Testis (tissue), 3 donors: ENCODE measurements around the gene TMEM87B. TPM values are rescaled to one million over a fixed set of nuclear protein-coding genes. Genes with fewer than 3 reads are reported as not detected.
A peak's percentile ranks its signal among the peaks of the same experiment; 100 is the strongest.

Source experiments
- DNase-seq: peaks from one replicate; pipeline ENCODE4 v3.0.0-alpha.2; 2019
- H3K27ac ChIP-seq, 2 donors: fragments of 200-600 bp; sonication (generic); one replicate each; pipeline ENCODE4 v1.5.1; 2019
- H3K27me3 ChIP-seq: fragments of 200-600 bp; sonication (generic); one replicate; pipeline ENCODE4 v1.5.1; 2019
- H3K36me3 ChIP-seq: fragments of 200-600 bp; sonication (generic); one replicate; pipeline ENCODE4 v1.5.1; 2017; ENCODE audit warnings: low read depth; ENCODE audit errors: missing control alignments
- H3K4me1 ChIP-seq: fragments of 200-600 bp; sonication (generic); one replicate; pipeline ENCODE4 v1.5.1; 2019
- H3K4me3 ChIP-seq, 2 donors: fragments of 200-600 bp; sonication (generic); one replicate each; pipeline ENCODE4 v1.5.1; 2017 to 2019
- H3K9me3 ChIP-seq: fragments of 200-600 bp; sonication (generic); one replicate; pipeline ENCODE4 v1.5.1; 2017
- POLR2A ChIP-seq: fragments of 450-650 bp; IDR thresholded peaks from one replicate; pipeline ENCODE4 v1.6.1; 2017; ENCODE audit warnings: antibody characterized with exemption, mild to moderate bottlenecking, moderate library complexity
- WGBS, 2 donors: methylation state at CpG; one replicate each; pipeline ENCODE4 v1.1.5; 2018; 5-methylcytosine and 5-hydroxymethylcytosine counted together
- intact Hi-C: fragments of 100-400 bp; cut with DNase I; formaldehyde crosslinking; loops from one replicate; pipeline ENCODE4 v1.15.1; 2023; ENCODE audit warnings: low total_unique reads
- polyA plus RNA-seq: library from polyadenylated mRNA; stranded (reverse); fragments of 350-450 nt; fragmentation: Illumina TruSeq; extraction: RNeasy Lipid Tissue Mini Kit (QIAGEN cat#74804); gene quantifications from one replicate; pipeline ENCODE4 v1.2.3, GENCODE V29; 2014; ENCODE audit warnings: low read depth, low replicate concordance; ENCODE audit not compliant: insufficient read depth
- total RNA-seq, 2 donors: library from RNA; depleted of rRNA; stranded (reverse); fragments of >200 nt; gene quantifications; one replicate each; pipeline ENCODE4 v1.2.3, GENCODE V29; 2016
- TF ChIP-seq, protein P1 (sequence below), 3 experiments: fragments of 450-650 bp in 2 of 3; fragments of 200-600 bp in 1 of 3; sonication (generic) in 1 of 3; IDR thresholded peaks; one replicate each; pipeline ENCODE4 v1.5.1; 2016 to 2019; ENCODE audit warnings: antibody characterized with exemption in 3 of 3, mild to moderate bottlenecking in 2 of 3, moderate library complexity in 1 of 3

TMEM87B gene
- total and polyA plus RNA-seq, 3 donors from 2014 or later: 12.9 to 22.6 (median 13.2) TPM

DNA sequence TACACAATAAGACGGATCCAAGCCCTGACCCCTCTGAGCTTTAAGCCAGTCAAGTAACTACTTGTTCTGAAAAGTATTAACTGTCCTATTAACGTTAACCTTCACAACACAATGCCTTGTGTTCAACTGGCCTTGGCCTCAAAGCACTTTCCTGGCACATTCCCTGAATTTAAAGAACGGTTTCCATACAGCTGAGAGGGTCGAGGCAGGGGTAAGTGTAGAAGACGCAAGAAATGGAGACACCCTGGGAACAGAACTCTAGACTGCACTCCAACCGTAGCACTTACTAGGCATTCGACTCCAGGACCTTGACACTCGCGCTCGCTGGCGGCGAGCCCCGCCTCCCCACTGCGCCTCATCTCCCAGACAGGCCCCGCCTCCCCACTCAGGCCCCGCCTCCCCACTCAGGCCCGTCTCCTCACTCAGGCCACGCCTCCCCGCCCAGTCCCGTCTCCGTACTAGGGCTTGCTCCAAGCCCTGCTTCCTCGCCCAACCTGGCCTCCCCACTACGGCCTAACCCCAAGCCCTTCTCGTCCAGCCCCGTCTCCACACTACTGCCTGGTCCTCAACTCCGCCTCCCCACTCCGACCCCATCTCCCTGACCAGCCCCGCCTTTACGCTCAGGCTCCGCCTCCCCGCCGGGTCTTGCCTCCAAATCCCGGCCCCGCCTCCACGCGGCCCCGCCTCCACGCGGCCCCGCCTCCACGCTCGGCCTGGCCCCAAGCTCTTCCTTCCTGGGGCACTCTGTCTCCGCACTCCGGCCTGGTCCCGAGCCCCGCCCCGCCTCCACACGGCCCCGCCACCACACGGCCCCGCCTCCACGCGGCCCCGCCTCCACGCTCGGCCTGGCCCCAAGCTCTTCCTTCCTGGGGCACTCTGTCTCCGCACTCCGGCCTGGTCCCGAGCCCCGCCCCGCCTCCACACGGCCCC is 887 bp upstream of the TMEM87B start:
- Histone ChIP-seq H3K9me3 (no peaks in the 10 kb centered on the region), H3K27me3 (no peaks in the 10 kb centered on the region), H3K36me3 (no peaks in the 10 kb centered on the region), H3K4me3 (peak overlapping the region; percentile 61 to 67), H3K27ac (peak overlapping the region; percentile 95 to 96), H3K4me1 (peaks cover 12% of the 10 kb centered on the region)
- WGBS, 2 donors: 1% methylated on average over 48 to 51 of the region's 62 CpGs
- intact Hi-C loops: no loop called here
- DNase-seq: peak; percentile 99
- TF ChIP-seq, protein P1, sequence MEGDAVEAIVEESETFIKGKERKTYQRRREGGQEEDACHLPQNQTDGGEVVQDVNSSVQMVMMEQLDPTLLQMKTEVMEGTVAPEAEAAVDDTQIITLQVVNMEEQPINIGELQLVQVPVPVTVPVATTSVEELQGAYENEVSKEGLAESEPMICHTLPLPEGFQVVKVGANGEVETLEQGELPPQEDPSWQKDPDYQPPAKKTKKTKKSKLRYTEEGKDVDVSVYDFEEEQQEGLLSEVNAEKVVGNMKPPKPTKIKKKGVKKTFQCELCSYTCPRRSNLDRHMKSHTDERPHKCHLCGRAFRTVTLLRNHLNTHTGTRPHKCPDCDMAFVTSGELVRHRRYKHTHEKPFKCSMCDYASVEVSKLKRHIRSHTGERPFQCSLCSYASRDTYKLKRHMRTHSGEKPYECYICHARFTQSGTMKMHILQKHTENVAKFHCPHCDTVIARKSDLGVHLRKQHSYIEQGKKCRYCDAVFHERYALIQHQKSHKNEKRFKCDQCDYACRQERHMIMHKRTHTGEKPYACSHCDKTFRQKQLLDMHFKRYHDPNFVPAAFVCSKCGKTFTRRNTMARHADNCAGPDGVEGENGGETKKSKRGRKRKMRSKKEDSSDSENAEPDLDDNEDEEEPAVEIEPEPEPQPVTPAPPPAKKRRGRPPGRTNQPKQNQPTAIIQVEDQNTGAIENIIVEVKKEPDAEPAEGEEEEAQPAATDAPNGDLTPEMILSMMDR (IDR thresholded peaks at IDR 0.05): no peak
- no peak for TF ChIP-seq POLR2A

DNA sequence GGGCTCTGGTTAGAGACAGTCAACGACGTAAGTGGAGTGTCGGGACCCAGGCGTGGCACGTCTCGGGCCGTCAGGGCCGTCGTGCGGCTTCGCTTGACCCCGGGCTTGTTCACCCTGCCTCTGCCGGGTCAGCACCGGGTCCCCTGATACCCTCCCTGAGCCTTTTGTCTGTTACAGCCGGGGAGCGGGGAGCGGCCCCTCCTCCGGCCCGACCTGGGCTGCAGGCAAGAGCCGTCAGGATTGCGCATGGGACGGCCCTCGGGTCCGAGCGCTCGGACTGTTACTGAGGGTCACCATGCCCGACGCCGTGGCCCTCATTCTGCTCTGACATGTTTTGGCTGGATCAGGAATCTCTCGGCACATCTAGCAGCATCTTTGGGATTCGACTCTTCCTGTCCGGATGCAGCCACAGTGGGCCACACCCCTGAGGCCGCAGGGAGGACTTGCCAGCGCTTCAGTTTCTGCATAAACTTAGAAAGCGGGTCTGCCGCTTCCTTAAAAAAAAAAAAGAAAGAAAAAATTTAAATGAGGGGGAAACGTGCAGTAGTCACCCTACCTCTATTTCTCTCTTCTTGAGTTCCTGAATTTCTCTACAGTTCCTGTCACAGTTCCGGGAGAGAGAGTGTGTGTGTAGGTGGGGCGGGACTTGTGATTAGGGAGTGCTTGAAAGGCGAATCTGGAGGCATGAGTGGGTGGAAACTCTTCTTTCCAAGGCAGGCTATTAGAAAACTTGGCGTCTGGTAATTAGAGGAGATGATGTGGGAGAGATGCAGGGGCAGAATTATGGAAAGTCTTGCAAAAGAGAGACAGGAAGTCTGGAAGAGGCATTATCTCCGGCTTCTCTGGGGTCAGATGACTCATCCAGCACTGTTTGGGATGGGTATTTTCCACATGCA is 909 bp downstream of the TMEM87B start:
- Histone ChIP-seq H3K9me3 (no peaks in the 10 kb centered on the region), H3K36me3 (no peaks in the 10 kb centered on the region), H3K27ac (peak overlapping the region; percentile 83 to 90), H3K4me1 (peaks cover 12% of the 10 kb centered on the region), H3K4me3 (peak overlapping the region; percentile 67 to 83), H3K27me3 (no peaks in the 10 kb centered on the region)
- intact Hi-C loops: no loop called here
- 0 to 1% methylated on average over 13 to 25 of the region's 42 CpGs for WGBS, 2 donors
- DNase-seq: peak; percentile 84
- no peak for TF ChIP-seq POLR2A
- TF ChIP-seq, protein P1 (IDR thresholded peaks at IDR 0.05): no peak

DNA sequence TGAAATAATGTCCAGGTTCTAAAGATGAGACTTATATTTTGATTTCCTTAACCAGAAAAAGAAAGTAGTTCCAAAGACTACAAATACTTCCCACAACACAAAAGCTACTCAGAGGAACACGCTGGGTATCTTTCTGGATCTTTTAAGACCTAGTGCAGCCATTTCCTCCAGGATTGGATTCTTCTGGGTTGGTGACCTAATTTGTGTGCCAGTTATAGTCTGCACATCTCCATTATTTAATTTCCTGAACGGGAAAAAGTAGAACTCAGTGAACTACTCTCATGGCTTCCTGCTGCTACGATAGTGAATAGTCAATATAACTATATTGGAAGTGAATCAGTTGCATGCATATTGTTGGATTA is 1.5 kb downstream of the TMEM87B start:
- H3K4me1 ChIP-seq: peaks cover 12% of the 10 kb centered on the region
- intact Hi-C loops: no loop called here
- H3K36me3 ChIP-seq: no peaks in the 10 kb centered on the region
- no peak for DNase-seq
- H3K27me3 ChIP-seq: no peaks in the 10 kb centered on the region
- no peaks in the 10 kb centered on the region for H3K9me3 ChIP-seq
- 4 to 6% methylated on average over 3 of the region's 3 CpGs for WGBS, 2 donors
- no peak for TF ChIP-seq POLR2A
- TF ChIP-seq, protein P1 (IDR thresholded peaks at IDR 0.05): no peak
- peak overlapping the region; percentile 67 to 83 for H3K4me3 ChIP-seq
- peak overlapping the region in 1 of 2 donors; percentile 90 for H3K27ac ChIP-seq

DNA sequence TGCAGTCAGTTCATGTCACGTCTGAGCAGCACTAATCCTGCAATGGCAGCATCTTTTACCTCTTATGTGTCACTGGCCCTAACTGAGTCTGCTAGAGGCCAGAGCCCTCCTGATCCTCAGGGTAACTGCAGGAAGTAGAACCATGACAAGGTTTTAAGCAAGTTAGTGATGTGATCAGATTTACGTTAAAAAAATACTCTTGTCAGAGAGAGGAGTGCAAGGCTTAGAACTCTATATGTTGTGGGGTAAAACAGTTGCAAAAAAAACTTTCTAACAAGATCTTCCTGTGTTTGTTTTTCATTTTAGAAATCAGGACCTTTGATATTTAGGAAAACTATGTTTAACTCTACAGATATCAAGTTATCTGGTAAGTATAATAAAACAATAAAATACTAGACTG is 4.6 kb downstream of the TMEM87B start:
- intact Hi-C loops: no loop called here
- no peak for DNase-seq
- H3K27me3 ChIP-seq: no peaks in the 10 kb centered on the region
- no peak overlapping the region for H3K27ac ChIP-seq
- no peaks in the 10 kb centered on the region for H3K36me3 ChIP-seq
- H3K4me3 ChIP-seq: no peak overlapping the region
- H3K9me3 ChIP-seq: no peaks in the 10 kb centered on the region
- 89 to 95% methylated on average over 2 of the region's 2 CpGs for WGBS, 2 donors
- H3K4me1 ChIP-seq: peaks cover 6% of the 10 kb centered on the region
- no peak for TF ChIP-seq POLR2A
- TF ChIP-seq, protein P1 (IDR thresholded peaks at IDR 0.05): no peak
